HepG2 (cell line): Measurements from ENCODE around the gene RABEPK. TPM values are rescaled to one million over a fixed set of nuclear protein-coding genes. Genes with fewer than 3 reads are reported as not detected.

Experiments used
- ARNT2 ChIP-seq: sonication (generic); formaldehyde crosslinking; IDR thresholded peaks from 2 replicates; pipeline ENCODE4 v1.8.0; 2022; ENCODE audit warnings: mild to moderate bottlenecking, low read depth, missing genetic modification reagents, moderate library complexity
- ASH2L ChIP-seq: fragments of 300-600, 200-600 bp; sonication (generic); IDR thresholded peaks from 2 replicates; pipeline ENCODE4 v1.7.0; 2017; ENCODE audit warnings: low read depth, mild to moderate bottlenecking, moderate library complexity, mixed read lengths, low read length; ENCODE audit not compliant: insufficient read length
- CREB1 ChIP-seq, 2 experiments: fragments of 450-650 bp in 1 of 2; IDR thresholded peaks; 2 replicates each; pipeline ENCODE4 v1.6.1; 2016 to 2017; ENCODE audit warnings: control low read depth in 1 of 2, mild to moderate bottlenecking in 1 of 2, missing compliant biosample characterization in 1 of 2, missing genetic modification characterization in 1 of 2
- ETV5 ChIP-seq: IDR thresholded peaks from 2 replicates; pipeline ENCODE4 v1.6.1; 2018; ENCODE audit warnings: missing biosample characterization, missing genetic modification reagents, inconsistent platforms, borderline replicate concordance
- GATAD2A ChIP-seq: IDR thresholded peaks from 2 replicates; pipeline ENCODE4 v1.6.1; 2016
- NAIF1 ChIP-seq: sonication (generic); formaldehyde crosslinking; IDR thresholded peaks from 2 replicates; pipeline ENCODE4 v1.5.0; 2020; ENCODE audit warnings: mild to moderate bottlenecking, missing genetic modification reagents, borderline replicate concordance
- SETDB1 ChIP-seq: sonication (generic); formaldehyde crosslinking; IDR thresholded peaks from 2 replicates; pipeline ENCODE4 v1.5.1; 2020; ENCODE audit warnings: missing genetic modification reagents, mild to moderate bottlenecking, borderline replicate concordance
- SMYD3 ChIP-seq: sonication (generic); formaldehyde crosslinking; IDR thresholded peaks from 2 replicates; pipeline ENCODE4 v1.8.1; 2023; ENCODE audit warnings: mild to moderate bottlenecking, missing genetic modification reagents
- ZBTB7B ChIP-seq: sonication (generic); formaldehyde crosslinking; IDR thresholded peaks from 2 replicates; pipeline ENCODE4 v1.4.0; 2020; ENCODE audit warnings: missing genetic modification reagents
- ZNF350 ChIP-seq: sonication (generic); formaldehyde crosslinking; IDR thresholded peaks from 2 replicates; pipeline ENCODE4 v1.4.0; 2020; ENCODE audit warnings: mild to moderate bottlenecking, low read depth, missing genetic modification reagents, borderline replicate concordance
- ZNF768 ChIP-seq: sonication (generic); formaldehyde crosslinking; IDR thresholded peaks from 2 replicates; pipeline ENCODE4 v1.4.0; 2020; ENCODE audit warnings: missing genetic modification reagents
- polyA plus RNA-seq, 8 experiments: library from polyadenylated mRNA; depleted of rRNA in 3 of 8; stranded (reverse) in 7 of 8; unstranded in 1 of 8; fragments of >200 nt; fragmentation: Illumina TruSeq in 4 of 8; extraction: Trizol in 4 of 8; gene quantifications; 2 replicates each; pipeline versions ENCODE4 v1.2.1 to v1.2.3, GENCODE V29; 2011 to 2016; ENCODE audit warnings: low read depth in 4 of 8, missing spikeins in 1 of 8, mixed read lengths in 1 of 8; ENCODE audit not compliant: insufficient read depth in 1 of 8
- total RNA-seq, 5 experiments: library from RNA; depleted of rRNA; stranded (reverse); fragments of >200 nt; fragmentation: Illumina TruSeq; extraction: Trizol; gene quantifications; 2 replicates each; pipeline ENCODE4 v1.2.3, GENCODE V29; 2016; ENCODE audit warnings: low read depth in 1 of 5
- TF ChIP-seq, protein P1 (sequence below), 2 experiments: sonication (generic) in 1 of 2; formaldehyde crosslinking in 1 of 2; IDR thresholded peaks; 2 replicates each; pipeline versions ENCODE4 v1.6.1 to v1.9.0; 2014 to 2022; ENCODE audit warnings: antibody characterized with exemption in 1 of 2, borderline replicate concordance in 1 of 2, inconsistent platforms in 1 of 2, low read depth in 1 of 2, missing genetic modification reagents in 1 of 2
- TF ChIP-seq, protein P2 (sequence below): sonication (generic); formaldehyde crosslinking; IDR thresholded peaks from 2 replicates; pipeline ENCODE4 v1.4.0; 2020; ENCODE audit warnings: missing genetic modification reagents
- TF ChIP-seq, protein P3 (sequence below): IDR thresholded peaks from 2 replicates; pipeline ENCODE4 v1.6.1; 2018; ENCODE audit warnings: missing genetic modification reagents
- TF ChIP-seq, protein P4 (sequence below): sonication (generic); formaldehyde crosslinking; conservative IDR thresholded peaks from 2 replicates; pipeline ENCODE4 v1.4.0; 2020; ENCODE audit warnings: missing genetic modification reagents

Gene RABEPK
- total and polyA plus RNA-seq, 2 of the 13 experiments (the other 11 are each of a cell fraction or from before 2014, with no cell fraction given) = 75.5 to 90.0 TPM

DNA sequence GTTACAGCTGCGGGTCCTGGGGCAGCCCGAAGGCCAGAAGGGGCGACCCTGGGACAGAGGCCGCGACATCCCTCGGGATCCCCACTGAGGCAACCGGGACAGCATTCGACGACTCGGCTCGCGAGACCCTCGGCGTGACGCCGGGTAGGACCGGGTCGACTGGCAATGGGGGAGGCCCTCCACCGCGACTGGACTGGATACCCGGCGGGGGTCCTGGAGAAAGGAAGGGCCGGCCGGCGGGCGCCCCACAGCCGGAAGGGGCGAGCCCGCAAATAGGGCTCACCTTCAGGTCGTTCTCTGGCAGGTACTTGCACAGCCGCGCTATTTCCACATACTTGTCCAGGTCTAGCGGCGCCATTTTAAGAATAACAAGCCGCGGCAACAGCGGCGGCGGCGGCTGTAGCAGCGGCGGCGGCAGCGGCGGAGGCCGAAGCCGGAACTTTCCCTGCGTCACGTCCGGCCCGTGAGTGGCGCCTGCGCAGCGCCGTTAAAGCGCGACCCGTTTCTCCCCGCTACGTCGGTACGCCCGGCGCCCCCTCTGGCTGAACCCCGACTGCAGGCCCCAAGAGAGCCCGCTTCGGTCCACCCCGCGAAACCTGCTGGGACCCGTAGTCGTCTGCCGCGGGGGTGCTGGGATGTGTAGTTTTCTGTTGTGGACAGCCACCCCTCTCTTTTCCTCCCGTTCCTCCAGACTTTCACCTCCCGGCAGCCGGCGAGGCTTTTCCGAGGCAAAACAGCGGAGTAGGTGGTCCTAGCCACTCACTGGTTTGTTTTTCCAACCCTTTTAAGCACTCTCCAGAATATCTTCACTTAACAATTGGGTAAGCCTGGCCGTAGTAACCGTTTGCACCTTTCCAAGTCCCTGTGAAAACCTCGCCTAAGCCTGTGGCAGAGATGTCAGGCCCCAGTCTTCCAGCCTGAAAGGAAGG, 10.7 kb upstream of the RABEPK start, which contains the start of gene PPP6C (continued):
- TF ChIP-seq, protein P1, sequence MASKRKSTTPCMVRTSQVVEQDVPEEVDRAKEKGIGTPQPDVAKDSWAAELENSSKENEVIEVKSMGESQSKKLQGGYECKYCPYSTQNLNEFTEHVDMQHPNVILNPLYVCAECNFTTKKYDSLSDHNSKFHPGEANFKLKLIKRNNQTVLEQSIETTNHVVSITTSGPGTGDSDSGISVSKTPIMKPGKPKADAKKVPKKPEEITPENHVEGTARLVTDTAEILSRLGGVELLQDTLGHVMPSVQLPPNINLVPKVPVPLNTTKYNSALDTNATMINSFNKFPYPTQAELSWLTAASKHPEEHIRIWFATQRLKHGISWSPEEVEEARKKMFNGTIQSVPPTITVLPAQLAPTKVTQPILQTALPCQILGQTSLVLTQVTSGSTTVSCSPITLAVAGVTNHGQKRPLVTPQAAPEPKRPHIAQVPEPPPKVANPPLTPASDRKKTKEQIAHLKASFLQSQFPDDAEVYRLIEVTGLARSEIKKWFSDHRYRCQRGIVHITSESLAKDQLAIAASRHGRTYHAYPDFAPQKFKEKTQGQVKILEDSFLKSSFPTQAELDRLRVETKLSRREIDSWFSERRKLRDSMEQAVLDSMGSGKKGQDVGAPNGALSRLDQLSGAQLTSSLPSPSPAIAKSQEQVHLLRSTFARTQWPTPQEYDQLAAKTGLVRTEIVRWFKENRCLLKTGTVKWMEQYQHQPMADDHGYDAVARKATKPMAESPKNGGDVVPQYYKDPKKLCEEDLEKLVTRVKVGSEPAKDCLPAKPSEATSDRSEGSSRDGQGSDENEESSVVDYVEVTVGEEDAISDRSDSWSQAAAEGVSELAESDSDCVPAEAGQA (IDR thresholded peaks at IDR 0.05; ENCODE audit: low read depth) = peak; percentile 45; the same call in 1 of the 2 replicates
- TF ChIP-seq, protein P1 (CRISPR knock-in tag; IDR thresholded peaks at IDR 0.05; ENCODE audit: borderline replicate concordance) = no peak
- peak; percentile 63 for TF ChIP-seq GATAD2A
- TF ChIP-seq ZNF768 (CRISPR knock-in tag) = no peak; the same call in 1 of the 2 replicates
- peak; percentile 87; the same call in 1 of the 2 replicates for TF ChIP-seq NAIF1
- TF ChIP-seq, protein P2, sequence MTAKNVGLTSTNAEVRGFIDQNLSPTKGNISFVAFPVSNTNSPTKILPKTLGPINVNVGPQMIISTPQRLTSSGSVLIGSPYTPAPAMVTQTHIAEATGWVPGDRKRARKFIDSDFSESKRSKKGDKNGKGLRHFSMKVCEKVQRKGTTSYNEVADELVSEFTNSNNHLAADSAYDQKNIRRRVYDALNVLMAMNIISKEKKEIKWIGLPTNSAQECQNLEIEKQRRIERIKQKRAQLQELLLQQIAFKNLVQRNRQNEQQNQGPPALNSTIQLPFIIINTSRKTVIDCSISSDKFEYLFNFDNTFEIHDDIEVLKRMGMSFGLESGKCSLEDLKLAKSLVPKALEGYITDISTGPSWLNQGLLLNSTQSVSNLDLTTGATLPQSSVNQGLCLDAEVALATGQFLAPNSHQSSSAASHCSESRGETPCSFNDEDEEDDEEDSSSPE = peak; percentile 88
- no peak for TF ChIP-seq SETDB1 (CRISPR knock-in tag)
- TF ChIP-seq ASH2L = peak; percentile 97
- TF ChIP-seq ARNT2 (CRISPR knock-in tag) = peak; percentile 48; the same call in 1 of the 2 replicates
- TF ChIP-seq CREB1 (IDR thresholded peaks at IDR 0.05) = peak; percentile 91
- peak; percentile 91 for TF ChIP-seq CREB1 (CRISPR knock-in tag; IDR thresholded peaks at IDR 0.05)
- TF ChIP-seq SMYD3 (CRISPR knock-in tag) = 0 out of 2 replicates have a peak, but pooled peaks have one; percentile 52
- TF ChIP-seq, protein P3, sequence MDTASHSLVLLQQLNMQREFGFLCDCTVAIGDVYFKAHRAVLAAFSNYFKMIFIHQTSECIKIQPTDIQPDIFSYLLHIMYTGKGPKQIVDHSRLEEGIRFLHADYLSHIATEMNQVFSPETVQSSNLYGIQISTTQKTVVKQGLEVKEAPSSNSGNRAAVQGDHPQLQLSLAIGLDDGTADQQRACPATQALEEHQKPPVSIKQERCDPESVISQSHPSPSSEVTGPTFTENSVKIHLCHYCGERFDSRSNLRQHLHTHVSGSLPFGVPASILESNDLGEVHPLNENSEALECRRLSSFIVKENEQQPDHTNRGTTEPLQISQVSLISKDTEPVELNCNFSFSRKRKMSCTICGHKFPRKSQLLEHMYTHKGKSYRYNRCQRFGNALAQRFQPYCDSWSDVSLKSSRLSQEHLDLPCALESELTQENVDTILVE (CRISPR knock-in tag) = peak; percentile 99
- peak; percentile 93 for TF ChIP-seq ZNF350
- TF ChIP-seq, protein P4, sequence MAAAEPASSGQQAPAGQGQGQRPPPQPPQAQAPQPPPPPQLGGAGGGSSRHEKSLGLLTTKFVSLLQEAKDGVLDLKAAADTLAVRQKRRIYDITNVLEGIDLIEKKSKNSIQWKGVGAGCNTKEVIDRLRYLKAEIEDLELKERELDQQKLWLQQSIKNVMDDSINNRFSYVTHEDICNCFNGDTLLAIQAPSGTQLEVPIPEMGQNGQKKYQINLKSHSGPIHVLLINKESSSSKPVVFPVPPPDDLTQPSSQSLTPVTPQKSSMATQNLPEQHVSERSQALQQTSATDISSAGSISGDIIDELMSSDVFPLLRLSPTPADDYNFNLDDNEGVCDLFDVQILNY (CRISPR knock-in tag) = 0 out of 2 replicates have a peak, but pooled peaks have one; percentile 32
- 0 out of 2 replicates have a peak, but pooled peaks have one; percentile 40 for TF ChIP-seq ZBTB7B
- TF ChIP-seq ETV5 = peak; percentile 38; the same call in 1 of the 2 replicates
